ENCODE measurements around the gene CATSPERE.

The CATSPERE gene

GRCh38 chr1:244449936-244450508 lies 11.1 kb upstream of the CATSPERE start:
- H2BK15ac ChIP-seq (ENCODE audit: low read length) = no peak overlapping the region
- H2AK5ac ChIP-seq (ENCODE audit: low read depth, low read length) = no peak overlapping the region
- peak overlapping the region; percentile 85 for H3K4me2 ChIP-seq (ENCODE audit: insufficient read depth, low read length, poor library complexity, severe bottlenecking)
- peak overlapping the region; percentile 95 for H2AFZ ChIP-seq (ENCODE audit: low read length)
- no peak overlapping the region for H3K9ac ChIP-seq (ENCODE audit: low read depth, low read length, poor library complexity)
- H3K36me3 ChIP-seq (replicated peaks in 1 of 2; ENCODE audit: control insufficient read depth in 2 of 2, insufficient read depth in 2 of 2, low read length in 2 of 2) = peaks cover 0 to 6% of the 10 kb centered on the region in 2 donors
- H3K4me3 ChIP-seq (ENCODE audit: low read length in 2 of 2) = peak overlapping the region; percentile 43 to 96
- no CpG with 5 or more reads among the region's 8 CpGs for WGBS, 2 donors (ENCODE audit: extremely low coverage in 2 of 2, insufficient read length in 2 of 2, insufficient replicate concordance in 1 of 2)
- no peak overlapping the region for H4K91ac ChIP-seq (ENCODE audit: low read depth, low read length, poor library complexity)
- no peak overlapping the region for H2BK5ac ChIP-seq (ENCODE audit: low read length)
- peaks cover 0 to 9% of the 10 kb centered on the region in 2 donors for H3K9me3 ChIP-seq (replicated peaks in 1 of 2; ENCODE audit: control insufficient read depth in 2 of 2, insufficient read depth in 1 of 2, low read depth in 1 of 2, low read length in 2 of 2)
- peaks cover 3% of the 10 kb centered on the region for H3K79me1 ChIP-seq (ENCODE audit: low read depth, low read length)
- no peaks in the 10 kb centered on the region for H3K27me3 ChIP-seq (ENCODE audit: control insufficient read depth in 3 of 3, insufficient read depth in 3 of 3, low read depth in 1 of 3, low read length in 3 of 3)
- no peak for DNase-seq (ENCODE audit: low spot score)
- no peak overlapping the region for H2BK12ac ChIP-seq (ENCODE audit: low read length)
- no peak overlapping the region for H4K8ac ChIP-seq (ENCODE audit: low read depth, low read length)
- no peak overlapping the region for H3K14ac ChIP-seq (ENCODE audit: low read length)
- H3K4me1 ChIP-seq (ENCODE audit: control insufficient read depth in 2 of 2, insufficient read depth in 1 of 2, low read depth in 1 of 2, low read length in 2 of 2) = peaks cover 12 to 21% of the 10 kb centered on the region in 2 donors
- H3K18ac ChIP-seq (ENCODE audit: low read length) = no peak overlapping the region
- H3K27ac ChIP-seq (replicated peaks; ENCODE audit: low read length) = no peak overlapping the region
- no peak overlapping the region for H3K23ac ChIP-seq (ENCODE audit: low read depth, low read length, poor library complexity)
- H3K4ac ChIP-seq (ENCODE audit: low read length) = no peak overlapping the region
- H2BK120ac ChIP-seq (ENCODE audit: low read depth, low read length) = no peak overlapping the region

GRCh38 chr1:244450597-244451538 lies 10.2 kb upstream of the CATSPERE start:
- Histone ChIP-seq H3K27ac (replicated peaks; ENCODE audit: low read length) (peak overlapping the region; percentile 97), H2AFZ (ENCODE audit: low read length) (peak overlapping the region; percentile 95), H2BK12ac (ENCODE audit: low read length) (peak overlapping the region; percentile 85), H3K4me3 (ENCODE audit: low read length in 2 of 2) (peak overlapping the region; percentile 96 to 98), H3K23ac (ENCODE audit: low read depth, low read length, poor library complexity) (peak overlapping the region; percentile 98), H3K9me3 (replicated peaks in 1 of 2; ENCODE audit: control insufficient read depth in 2 of 2, insufficient read depth in 1 of 2, low read depth in 1 of 2, low read length in 2 of 2) (peaks cover 0 to 9% of the 10 kb centered on the region in 2 donors), H2BK5ac (ENCODE audit: low read length) (peak overlapping the region; percentile 93), H3K9ac (ENCODE audit: low read depth, low read length, poor library complexity) (peak overlapping the region; percentile 99), H4K8ac (ENCODE audit: low read depth, low read length) (no peak overlapping the region), H3K4me1 (ENCODE audit: control insufficient read depth in 2 of 2, insufficient read depth in 1 of 2, low read depth in 1 of 2, low read length in 2 of 2) (peaks cover 12 to 13% of the 10 kb centered on the region in 2 donors), H2BK15ac (ENCODE audit: low read length) (peak overlapping the region; percentile 95), H3K4ac (ENCODE audit: low read length) (peak overlapping the region; percentile 80), H2BK120ac (ENCODE audit: low read depth, low read length) (peak overlapping the region; percentile 85), H3K36me3 (replicated peaks in 1 of 2; ENCODE audit: control insufficient read depth in 2 of 2, insufficient read depth in 2 of 2, low read length in 2 of 2) (peaks cover 0 to 6% of the 10 kb centered on the region in 2 donors), H3K27me3 (ENCODE audit: control insufficient read depth in 3 of 3, insufficient read depth in 3 of 3, low read depth in 1 of 3, low read length in 3 of 3) (no peaks in the 10 kb centered on the region), H3K79me1 (ENCODE audit: low read depth, low read length) (peaks cover 3% of the 10 kb centered on the region), H4K91ac (ENCODE audit: low read depth, low read length, poor library complexity) (no peak overlapping the region), H3K14ac (ENCODE audit: low read length) (peak overlapping the region; percentile 90), H2AK5ac (ENCODE audit: low read depth, low read length) (peak overlapping the region; percentile 91), H3K4me2 (ENCODE audit: insufficient read depth, low read length, poor library complexity, severe bottlenecking) (peak overlapping the region; percentile 85), H3K18ac (ENCODE audit: low read length) (peak overlapping the region; percentile 99)
- no CpG with 5 or more reads among the region's 41 CpGs for WGBS, 2 donors (ENCODE audit: extremely low coverage in 2 of 2, insufficient read length in 2 of 2, insufficient replicate concordance in 1 of 2)
- DNase-seq (ENCODE audit: low spot score) = peak; percentile 32

- peak within 1 kb of the TSS; percentile 93 for H2BK5ac ChIP-seq (ENCODE audit: low read length)
- H2AFZ ChIP-seq (ENCODE audit: low read length) = peak within 1 kb of the TSS; percentile 95
- peaks cover 3% of the 10 kb centered on the region for H3K79me1 ChIP-seq (ENCODE audit: low read depth, low read length)
- H3K9me3 ChIP-seq (replicated peaks in 1 of 2; ENCODE audit: control insufficient read depth in 2 of 2, insufficient read depth in 1 of 2, low read depth in 1 of 2, low read length in 2 of 2) = peaks cover 0 to 9% of the 10 kb centered on the region in 2 donors
- no peak within 1 kb of the TSS for H4K91ac ChIP-seq (ENCODE audit: low read depth, low read length, poor library complexity)
- DNase-seq (ENCODE audit: low spot score) = no peak
- H2AK5ac ChIP-seq (ENCODE audit: low read depth, low read length) = peak within 1 kb of the TSS; percentile 91
- peak within 1 kb of the TSS; percentile 95 for H2BK15ac ChIP-seq (ENCODE audit: low read length)
- WGBS, 2 donors (ENCODE audit: extremely low coverage in 2 of 2, insufficient read length in 2 of 2, insufficient replicate concordance in 1 of 2) = no CpG with 5 or more reads among the region's 45 CpGs
- H3K27me3 ChIP-seq (ENCODE audit: control insufficient read depth in 3 of 3, insufficient read depth in 3 of 3, low read depth in 1 of 3, low read length in 3 of 3) = no peaks in the 10 kb centered on the region
- peak within 1 kb of the TSS; percentile 99 for H3K9ac ChIP-seq (ENCODE audit: low read depth, low read length, poor library complexity)
- peak within 1 kb of the TSS; percentile 98 for H3K23ac ChIP-seq (ENCODE audit: low read depth, low read length, poor library complexity)
- peak within 1 kb of the TSS; percentile 97 for H3K27ac ChIP-seq (replicated peaks; ENCODE audit: low read length)
- peak within 1 kb of the TSS; percentile 96 to 98 for H3K4me3 ChIP-seq (ENCODE audit: low read length in 2 of 2)
- peak within 1 kb of the TSS; percentile 85 for H2BK120ac ChIP-seq (ENCODE audit: low read depth, low read length)
- peak within 1 kb of the TSS; percentile 99 for H3K18ac ChIP-seq (ENCODE audit: low read length)
- H3K4me1 ChIP-seq (ENCODE audit: control insufficient read depth in 2 of 2, insufficient read depth in 1 of 2, low read depth in 1 of 2, low read length in 2 of 2) = peaks cover 8 to 12% of the 10 kb centered on the region in 2 donors
- no peak within 1 kb of the TSS for H4K8ac ChIP-seq (ENCODE audit: low read depth, low read length)
- peaks cover 0 to 6% of the 10 kb centered on the region in 2 donors for H3K36me3 ChIP-seq (replicated peaks in 1 of 2; ENCODE audit: control insufficient read depth in 2 of 2, insufficient read depth in 2 of 2, low read length in 2 of 2)
- peak within 1 kb of the TSS; percentile 80 for H3K4ac ChIP-seq (ENCODE audit: low read length)
- peak within 1 kb of the TSS; percentile 90 for H3K14ac ChIP-seq (ENCODE audit: low read length)
- peak within 1 kb of the TSS; percentile 85 for H2BK12ac ChIP-seq (ENCODE audit: low read length)
- H3K4me2 ChIP-seq (ENCODE audit: insufficient read depth, low read length, poor library complexity, severe bottlenecking) = peak within 1 kb of the TSS; percentile 85
Measured at GRCh38 chr1:244451539-244451950, 9.5 kb upstream of the CATSPERE start, which contains the start of gene ADSS2. Gene ADSS2 (minus strand): TSS chr1:244451909. CDS start chr1:244451817, 92 bp downstream.
